Adrenal gland (tissue), 5 donors: ENCODE data around the gene ST6GALNAC6.

Source experiments
- CTCF ChIP-seq, 6 experiments: fragments of 450-650 bp in 4 of 6; fragments of 200-600 bp in 2 of 6; sonication (generic) in 1 of 6; IDR thresholded peaks; 1 replicate in 5 of 6; 2 replicates in 1 of 6; pipeline versions ENCODE4 v1.5.1 to v1.8.0; 2016 to 2021; ENCODE audit warnings: antibody characterized with exemption in 6 of 6, mild to moderate bottlenecking in 2 of 6, moderate library complexity in 1 of 6
- POLR2A ChIP-seq, 2 donors: fragments of 450-650 bp; IDR thresholded peaks; one replicate each; pipeline ENCODE4 v1.6.1; 2017; ENCODE audit warnings: antibody characterized with exemption in 2 of 2, mild to moderate bottlenecking in 2 of 2, moderate library complexity in 1 of 2
- donor health status: DM: no; HTN: no; CAD: no.

- no peak for TF ChIP-seq CTCF (IDR thresholded peaks at IDR 0.05)
- no peak for TF ChIP-seq POLR2A (IDR thresholded peaks at IDR 0.05)
Observed at GRCh38 chr9:127835991-127836516, 63.3 kb downstream of the ST6GALNAC6 start.
